ENCODE data around the gene EFHC1. TPM values are rescaled to one million over a fixed set of nuclear protein-coding genes. Genes with fewer than 3 reads are reported as not detected.

The EFHC1 gene
- total and polyA plus RNA-seq, 2 experiments from 2014 or later = 24.3 to 28.0 TPM

GRCh38 chr6:52568320-52568719 is 148.2 kb downstream of the EFHC1 start:
- H3K4me1 Mint-ChIP-seq = peaks cover 71% of the 10 kb centered on the region
- no peak for TF ChIP-seq ZNF114 (CRISPR knock-in tag; IDR thresholded peaks at IDR 0.05)
- TF ChIP-seq, protein P1, sequence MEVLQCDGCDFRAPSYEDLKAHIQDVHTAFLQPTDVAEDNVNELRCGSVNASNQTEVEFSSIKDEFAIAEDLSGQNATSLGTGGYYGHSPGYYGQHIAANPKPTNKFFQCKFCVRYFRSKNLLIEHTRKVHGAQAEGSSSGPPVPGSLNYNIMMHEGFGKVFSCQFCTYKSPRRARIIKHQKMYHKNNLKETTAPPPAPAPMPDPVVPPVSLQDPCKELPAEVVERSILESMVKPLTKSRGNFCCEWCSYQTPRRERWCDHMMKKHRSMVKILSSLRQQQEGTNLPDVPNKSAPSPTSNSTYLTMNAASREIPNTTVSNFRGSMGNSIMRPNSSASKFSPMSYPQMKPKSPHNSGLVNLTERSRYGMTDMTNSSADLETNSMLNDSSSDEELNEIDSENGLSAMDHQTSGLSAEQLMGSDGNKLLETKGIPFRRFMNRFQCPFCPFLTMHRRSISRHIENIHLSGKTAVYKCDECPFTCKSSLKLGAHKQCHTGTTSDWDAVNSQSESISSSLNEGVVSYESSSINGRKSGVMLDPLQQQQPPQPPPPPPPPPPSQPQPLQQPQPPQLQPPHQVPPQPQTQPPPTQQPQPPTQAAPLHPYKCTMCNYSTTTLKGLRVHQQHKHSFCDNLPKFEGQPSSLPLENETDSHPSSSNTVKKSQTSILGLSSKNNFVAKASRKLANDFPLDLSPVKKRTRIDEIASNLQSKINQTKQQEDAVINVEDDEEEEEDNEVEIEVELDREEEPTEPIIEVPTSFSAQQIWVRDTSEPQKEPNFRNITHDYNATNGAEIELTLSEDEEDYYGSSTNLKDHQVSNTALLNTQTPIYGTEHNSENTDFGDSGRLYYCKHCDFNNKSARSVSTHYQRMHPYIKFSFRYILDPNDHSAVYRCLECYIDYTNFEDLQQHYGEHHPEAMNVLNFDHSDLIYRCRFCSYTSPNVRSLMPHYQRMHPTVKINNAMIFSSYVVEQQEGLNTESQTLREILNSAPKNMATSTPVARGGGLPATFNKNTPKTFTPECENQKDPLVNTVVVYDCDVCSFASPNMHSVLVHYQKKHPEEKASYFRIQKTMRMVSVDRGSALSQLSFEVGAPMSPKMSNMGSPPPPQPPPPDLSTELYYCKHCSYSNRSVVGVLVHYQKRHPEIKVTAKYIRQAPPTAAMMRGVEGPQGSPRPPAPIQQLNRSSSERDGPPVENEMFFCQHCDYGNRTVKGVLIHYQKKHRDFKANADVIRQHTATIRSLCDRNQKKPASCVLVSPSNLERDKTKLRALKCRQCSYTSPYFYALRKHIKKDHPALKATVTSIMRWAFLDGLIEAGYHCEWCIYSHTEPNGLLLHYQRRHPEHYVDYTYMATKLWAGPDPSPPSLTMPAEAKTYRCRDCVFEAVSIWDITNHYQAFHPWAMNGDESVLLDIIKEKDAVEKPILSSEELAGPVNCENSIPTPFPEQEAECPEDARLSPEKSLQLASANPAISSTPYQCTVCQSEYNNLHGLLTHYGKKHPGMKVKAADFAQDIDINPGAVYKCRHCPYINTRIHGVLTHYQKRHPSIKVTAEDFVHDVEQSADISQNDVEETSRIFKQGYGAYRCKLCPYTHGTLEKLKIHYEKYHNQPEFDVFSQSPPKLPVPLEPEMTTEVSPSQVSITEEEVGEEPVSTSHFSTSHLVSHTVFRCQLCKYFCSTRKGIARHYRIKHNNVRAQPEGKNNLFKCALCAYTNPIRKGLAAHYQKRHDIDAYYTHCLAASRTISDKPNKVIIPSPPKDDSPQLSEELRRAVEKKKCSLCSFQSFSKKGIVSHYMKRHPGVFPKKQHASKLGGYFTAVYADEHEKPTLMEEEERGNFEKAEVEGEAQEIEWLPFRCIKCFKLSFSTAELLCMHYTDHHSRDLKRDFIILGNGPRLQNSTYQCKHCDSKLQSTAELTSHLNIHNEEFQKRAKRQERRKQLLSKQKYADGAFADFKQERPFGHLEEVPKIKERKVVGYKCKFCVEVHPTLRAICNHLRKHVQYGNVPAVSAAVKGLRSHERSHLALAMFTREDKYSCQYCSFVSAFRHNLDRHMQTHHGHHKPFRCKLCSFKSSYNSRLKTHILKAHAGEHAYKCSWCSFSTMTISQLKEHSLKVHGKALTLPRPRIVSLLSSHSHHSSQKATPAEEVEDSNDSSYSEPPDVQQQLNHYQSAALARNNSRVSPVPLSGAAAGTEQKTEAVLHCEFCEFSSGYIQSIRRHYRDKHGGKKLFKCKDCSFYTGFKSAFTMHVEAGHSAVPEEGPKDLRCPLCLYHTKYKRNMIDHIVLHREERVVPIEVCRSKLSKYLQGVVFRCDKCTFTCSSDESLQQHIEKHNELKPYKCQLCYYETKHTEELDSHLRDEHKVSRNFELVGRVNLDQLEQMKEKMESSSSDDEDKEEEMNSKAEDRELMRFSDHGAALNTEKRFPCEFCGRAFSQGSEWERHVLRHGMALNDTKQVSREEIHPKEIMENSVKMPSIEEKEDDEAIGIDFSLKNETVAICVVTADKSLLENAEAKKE (CRISPR knock-in tag; IDR thresholded peaks at IDR 0.05) = no peak
- TF ChIP-seq, protein P2, sequence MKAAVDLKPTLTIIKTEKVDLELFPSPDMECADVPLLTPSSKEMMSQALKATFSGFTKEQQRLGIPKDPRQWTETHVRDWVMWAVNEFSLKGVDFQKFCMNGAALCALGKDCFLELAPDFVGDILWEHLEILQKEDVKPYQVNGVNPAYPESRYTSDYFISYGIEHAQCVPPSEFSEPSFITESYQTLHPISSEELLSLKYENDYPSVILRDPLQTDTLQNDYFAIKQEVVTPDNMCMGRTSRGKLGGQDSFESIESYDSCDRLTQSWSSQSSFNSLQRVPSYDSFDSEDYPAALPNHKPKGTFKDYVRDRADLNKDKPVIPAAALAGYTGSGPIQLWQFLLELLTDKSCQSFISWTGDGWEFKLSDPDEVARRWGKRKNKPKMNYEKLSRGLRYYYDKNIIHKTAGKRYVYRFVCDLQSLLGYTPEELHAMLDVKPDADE (IDR thresholded peaks at IDR 0.05) = no peak
- TF ChIP-seq POLR2AphosphoS5 (IDR thresholded peaks at IDR 0.05; ENCODE audit: low read depth) = no peak
- TF ChIP-seq ZNF331 (CRISPR knock-in tag; IDR thresholded peaks at IDR 0.05; ENCODE audit: low read depth) = no peak
- no peak for TF ChIP-seq EZH2phosphoT487 (IDR thresholded peaks at IDR 0.05; ENCODE audit: unreplicated experiment)
- no peak for TF ChIP-seq CTCF (conservative IDR thresholded peaks at IDR 0.05; ENCODE audit: low read depth in 2 of 2)
- TF ChIP-seq CREB1 (CRISPR knock-in tag; IDR thresholded peaks at IDR 0.05; ENCODE audit: low read depth) = no peak
- no peak for TF ChIP-seq EZH2 (IDR thresholded peaks at IDR 0.05; ENCODE audit: low read depth, unreplicated experiment)
- TF ChIP-seq JUNB (IDR thresholded peaks at IDR 0.05; ENCODE audit: unreplicated experiment) = no peak
- no peak for TF ChIP-seq STAT1 (IDR thresholded peaks at IDR 0.05; ENCODE audit: unreplicated experiment)
- TF ChIP-seq REST (IDR thresholded peaks at IDR 0.05; ENCODE audit: unreplicated experiment) = no peak
- TF ChIP-seq NANOG (IDR thresholded peaks at IDR 0.05; ENCODE audit: borderline replicate concordance) = no peak
- Histone ChIP-seq H3K4me2 (no peak overlapping the region), H3K79me2 (replicated peaks; ENCODE audit: insufficient read depth) (peaks cover 79% of the 10 kb centered on the region), H3K27me3 (ENCODE audit: insufficient read depth) (no peaks in the 10 kb centered on the region), H2AFZ (no peak overlapping the region), H4K20me1 (replicated peaks; ENCODE audit: insufficient read depth) (no peaks in the 10 kb centered on the region; the same call in 1 of the 2 replicates), H3K4me3 (no peak overlapping the region), H3F3A (replicated peaks; ENCODE audit: low read depth) (no peaks in the 10 kb centered on the region), H3K36me3 (ENCODE audit: insufficient read depth) (no peaks in the 10 kb centered on the region), H3K27ac (ENCODE audit: low read depth) (no peak overlapping the region), H3K4me1 (ENCODE audit: insufficient read depth) (peaks cover 47% of the 10 kb centered on the region), H3K9me2 (ENCODE audit: insufficient read depth) (0 out of 2 replicates have a peak, but pooled peaks cover 4% of the 10 kb centered on the region)
- peaks cover 3% of the 10 kb centered on the region for H3K27me3 Mint-ChIP-seq (ENCODE audit: insufficient read depth, low read depth, poor library complexity)
- DNase-seq (ENCODE audit: low spot score) (no peak), ATAC-seq (no peak)
- no peaks in the 10 kb centered on the region; the same call in 1 of the 3 replicates for H3K36me3 Mint-ChIP-seq (ENCODE audit: low read depth)
- no peak overlapping the region for H3K4me3 Mint-ChIP-seq
- no peaks in the 10 kb centered on the region for H3K9me3 Mint-ChIP-seq
- H3K27ac Mint-ChIP-seq = no peak overlapping the region

All from GM23338 (cell line).